HepG2 (cell line): Measurements from ENCODE around the gene MATR3. TPM values are rescaled to one million over a fixed set of nuclear protein-coding genes. Genes with fewer than 3 reads are reported as not detected.

Experiments used
- CHD2 ChIP-seq: IDR thresholded peaks from 2 replicates; pipeline ENCODE4 v1.6.1; 2011; ENCODE audit warnings: low read depth, low read length, improper control_type of control experiment
- HOXA9 ChIP-seq: sonication (generic); formaldehyde crosslinking; IDR thresholded peaks from 2 replicates; pipeline ENCODE4 v1.8.1; 2022; ENCODE audit warnings: missing genetic modification reagents, mild to moderate bottlenecking, moderate library complexity, borderline replicate concordance
- MYNN ChIP-seq: sonication (generic); formaldehyde crosslinking; IDR thresholded peaks from 2 replicates; pipeline ENCODE4 v1.4.0; 2020; ENCODE audit warnings: mild to moderate bottlenecking, low read depth, missing genetic modification reagents
- NR2C2 ChIP-seq: sonication (generic); formaldehyde crosslinking; IDR thresholded peaks from 2 replicates; pipeline ENCODE4 v1.4.0; 2020; ENCODE audit warnings: missing genetic modification reagents, mild to moderate bottlenecking, moderate library complexity, borderline replicate concordance
- REL ChIP-seq: sonication (generic); formaldehyde crosslinking; conservative IDR thresholded peaks from 2 replicates; pipeline ENCODE4 v1.8.0; 2022; ENCODE audit warnings: mild to moderate bottlenecking, missing genetic modification reagents, moderate library complexity
- SAP130 ChIP-seq: IDR thresholded peaks from 2 replicates; pipeline ENCODE4 v1.6.1; 2016; ENCODE audit warnings: low read depth
- SNRNP70 ChIP-seq: fragments of 200-400 bp; formaldehyde crosslinking; IDR thresholded peaks from 2 replicates; pipeline ENCODE4 v1.6.1; 2017; ENCODE audit warnings: mild to moderate bottlenecking, low read depth, low read length, moderate library complexity
- polyA plus RNA-seq, 8 experiments: library from polyadenylated mRNA; depleted of rRNA in 3 of 8; stranded (reverse) in 7 of 8; unstranded in 1 of 8; fragments of >200 nt; fragmentation: Illumina TruSeq in 4 of 8; extraction: Trizol in 4 of 8; gene quantifications; 2 replicates each; pipeline versions ENCODE4 v1.2.1 to v1.2.3, GENCODE V29; 2011 to 2016; ENCODE audit warnings: low read depth in 4 of 8, missing spikeins in 1 of 8, mixed read lengths in 1 of 8; ENCODE audit not compliant: insufficient read depth in 1 of 8
- total RNA-seq, 5 experiments: library from RNA; depleted of rRNA; stranded (reverse); fragments of >200 nt; fragmentation: Illumina TruSeq; extraction: Trizol; gene quantifications; 2 replicates each; pipeline ENCODE4 v1.2.3, GENCODE V29; 2016; ENCODE audit warnings: low read depth in 1 of 5
- TF ChIP-seq, protein P1 (sequence below), 2 experiments: sonication (generic) in 1 of 2; formaldehyde crosslinking in 1 of 2; IDR thresholded peaks; 2 replicates each; pipeline versions ENCODE4 v1.4.0 to v1.6.1; 2018 to 2020; ENCODE audit warnings: missing genetic modification reagents in 2 of 2, borderline replicate concordance in 1 of 2, low read depth in 1 of 2, mild to moderate bottlenecking in 1 of 2, missing biosample characterization in 1 of 2
- TF ChIP-seq, protein P2 (sequence below), 2 experiments: IDR thresholded peaks; 2 replicates each; pipeline ENCODE4 v1.6.1; 2011 to 2012; ENCODE audit warnings: low read length in 2 of 2, borderline replicate concordance in 1 of 2, low read depth in 1 of 2, mild to moderate bottlenecking in 1 of 2, moderate library complexity in 1 of 2
- TF ChIP-seq, protein P3 (sequence below): sonication (generic); formaldehyde crosslinking; IDR thresholded peaks from 2 replicates; pipeline ENCODE4 v1.9.0; 2021; ENCODE audit warnings: missing genetic modification reagents, borderline replicate concordance
- TF ChIP-seq, protein P4 (sequence below): sonication (generic); formaldehyde crosslinking; IDR thresholded peaks from 2 replicates; pipeline ENCODE4 v1.5.1; 2020; ENCODE audit warnings: mild to moderate bottlenecking, missing genetic modification reagents
- TF ChIP-seq, protein P5 (sequence below): sonication (generic); formaldehyde crosslinking; conservative IDR thresholded peaks from 2 replicates; pipeline ENCODE4 v1.8.0; 2022; ENCODE audit warnings: low read depth, missing genetic modification reagents

Gene MATR3
- total and polyA plus RNA-seq, 2 of the 13 experiments (the other 11 are each of a cell fraction or from before 2014, with no cell fraction given) = 94.2 to 341 TPM

GRCh38 chr5:139294374-139295165 is 1.0 kb downstream of the MATR3 start (continued):
- TF ChIP-seq, protein P1, sequence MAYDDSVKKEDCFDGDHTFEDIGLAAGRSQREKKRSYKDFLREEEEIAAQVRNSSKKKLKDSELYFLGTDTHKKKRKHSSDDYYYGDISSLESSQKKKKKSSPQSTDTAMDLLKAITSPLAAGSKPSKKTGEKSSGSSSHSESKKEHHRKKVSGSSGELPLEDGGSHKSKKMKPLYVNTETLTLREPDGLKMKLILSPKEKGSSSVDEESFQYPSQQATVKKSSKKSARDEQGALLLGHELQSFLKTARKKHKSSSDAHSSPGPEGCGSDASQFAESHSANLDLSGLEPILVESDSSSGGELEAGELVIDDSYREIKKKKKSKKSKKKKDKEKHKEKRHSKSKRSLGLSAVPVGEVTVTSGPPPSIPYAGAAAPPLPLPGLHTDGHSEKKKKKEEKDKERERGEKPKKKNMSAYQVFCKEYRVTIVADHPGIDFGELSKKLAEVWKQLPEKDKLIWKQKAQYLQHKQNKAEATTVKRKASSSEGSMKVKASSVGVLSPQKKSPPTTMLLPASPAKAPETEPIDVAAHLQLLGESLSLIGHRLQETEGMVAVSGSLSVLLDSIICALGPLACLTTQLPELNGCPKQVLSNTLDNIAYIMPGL (CRISPR knock-in tag; IDR thresholded peaks at IDR 0.05; ENCODE audit: borderline replicate concordance in 1 of 2, low read depth in 1 of 2) = peak; percentile 31 to 80; a peak in 3 of 4 replicates
- no peak for TF ChIP-seq MYNN (CRISPR knock-in tag)
- TF ChIP-seq REL (CRISPR knock-in tag) = no peak; the same call in 1 of the 2 replicates
- TF ChIP-seq SAP130 (CRISPR knock-in tag) = peak; percentile 56; the same call in 1 of the 2 replicates
- TF ChIP-seq NR2C2 (CRISPR knock-in tag) = no peak
- TF ChIP-seq, protein P2, sequence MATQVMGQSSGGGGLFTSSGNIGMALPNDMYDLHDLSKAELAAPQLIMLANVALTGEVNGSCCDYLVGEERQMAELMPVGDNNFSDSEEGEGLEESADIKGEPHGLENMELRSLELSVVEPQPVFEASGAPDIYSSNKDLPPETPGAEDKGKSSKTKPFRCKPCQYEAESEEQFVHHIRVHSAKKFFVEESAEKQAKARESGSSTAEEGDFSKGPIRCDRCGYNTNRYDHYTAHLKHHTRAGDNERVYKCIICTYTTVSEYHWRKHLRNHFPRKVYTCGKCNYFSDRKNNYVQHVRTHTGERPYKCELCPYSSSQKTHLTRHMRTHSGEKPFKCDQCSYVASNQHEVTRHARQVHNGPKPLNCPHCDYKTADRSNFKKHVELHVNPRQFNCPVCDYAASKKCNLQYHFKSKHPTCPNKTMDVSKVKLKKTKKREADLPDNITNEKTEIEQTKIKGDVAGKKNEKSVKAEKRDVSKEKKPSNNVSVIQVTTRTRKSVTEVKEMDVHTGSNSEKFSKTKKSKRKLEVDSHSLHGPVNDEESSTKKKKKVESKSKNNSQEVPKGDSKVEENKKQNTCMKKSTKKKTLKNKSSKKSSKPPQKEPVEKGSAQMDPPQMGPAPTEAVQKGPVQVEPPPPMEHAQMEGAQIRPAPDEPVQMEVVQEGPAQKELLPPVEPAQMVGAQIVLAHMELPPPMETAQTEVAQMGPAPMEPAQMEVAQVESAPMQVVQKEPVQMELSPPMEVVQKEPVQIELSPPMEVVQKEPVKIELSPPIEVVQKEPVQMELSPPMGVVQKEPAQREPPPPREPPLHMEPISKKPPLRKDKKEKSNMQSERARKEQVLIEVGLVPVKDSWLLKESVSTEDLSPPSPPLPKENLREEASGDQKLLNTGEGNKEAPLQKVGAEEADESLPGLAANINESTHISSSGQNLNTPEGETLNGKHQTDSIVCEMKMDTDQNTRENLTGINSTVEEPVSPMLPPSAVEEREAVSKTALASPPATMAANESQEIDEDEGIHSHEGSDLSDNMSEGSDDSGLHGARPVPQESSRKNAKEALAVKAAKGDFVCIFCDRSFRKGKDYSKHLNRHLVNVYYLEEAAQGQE (IDR thresholded peaks at IDR 0.05; ENCODE audit: borderline replicate concordance in 1 of 2, low read depth in 1 of 2, low read length in 2 of 2) = 0 out of 4 replicates have a peak, but pooled peaks of 1 of the 2 experiments have one; percentile 8
- TF ChIP-seq, protein P3, sequence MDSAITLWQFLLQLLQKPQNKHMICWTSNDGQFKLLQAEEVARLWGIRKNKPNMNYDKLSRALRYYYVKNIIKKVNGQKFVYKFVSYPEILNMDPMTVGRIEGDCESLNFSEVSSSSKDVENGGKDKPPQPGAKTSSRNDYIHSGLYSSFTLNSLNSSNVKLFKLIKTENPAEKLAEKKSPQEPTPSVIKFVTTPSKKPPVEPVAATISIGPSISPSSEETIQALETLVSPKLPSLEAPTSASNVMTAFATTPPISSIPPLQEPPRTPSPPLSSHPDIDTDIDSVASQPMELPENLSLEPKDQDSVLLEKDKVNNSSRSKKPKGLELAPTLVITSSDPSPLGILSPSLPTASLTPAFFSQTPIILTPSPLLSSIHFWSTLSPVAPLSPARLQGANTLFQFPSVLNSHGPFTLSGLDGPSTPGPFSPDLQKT (CRISPR knock-in tag) = no peak
- TF ChIP-seq HOXA9 (CRISPR knock-in tag) = 0 out of 2 replicates have a peak, but pooled peaks have one; percentile 30
- TF ChIP-seq CHD2 = peak; percentile 34; the same call in 1 of the 2 replicates
- TF ChIP-seq, protein P4, sequence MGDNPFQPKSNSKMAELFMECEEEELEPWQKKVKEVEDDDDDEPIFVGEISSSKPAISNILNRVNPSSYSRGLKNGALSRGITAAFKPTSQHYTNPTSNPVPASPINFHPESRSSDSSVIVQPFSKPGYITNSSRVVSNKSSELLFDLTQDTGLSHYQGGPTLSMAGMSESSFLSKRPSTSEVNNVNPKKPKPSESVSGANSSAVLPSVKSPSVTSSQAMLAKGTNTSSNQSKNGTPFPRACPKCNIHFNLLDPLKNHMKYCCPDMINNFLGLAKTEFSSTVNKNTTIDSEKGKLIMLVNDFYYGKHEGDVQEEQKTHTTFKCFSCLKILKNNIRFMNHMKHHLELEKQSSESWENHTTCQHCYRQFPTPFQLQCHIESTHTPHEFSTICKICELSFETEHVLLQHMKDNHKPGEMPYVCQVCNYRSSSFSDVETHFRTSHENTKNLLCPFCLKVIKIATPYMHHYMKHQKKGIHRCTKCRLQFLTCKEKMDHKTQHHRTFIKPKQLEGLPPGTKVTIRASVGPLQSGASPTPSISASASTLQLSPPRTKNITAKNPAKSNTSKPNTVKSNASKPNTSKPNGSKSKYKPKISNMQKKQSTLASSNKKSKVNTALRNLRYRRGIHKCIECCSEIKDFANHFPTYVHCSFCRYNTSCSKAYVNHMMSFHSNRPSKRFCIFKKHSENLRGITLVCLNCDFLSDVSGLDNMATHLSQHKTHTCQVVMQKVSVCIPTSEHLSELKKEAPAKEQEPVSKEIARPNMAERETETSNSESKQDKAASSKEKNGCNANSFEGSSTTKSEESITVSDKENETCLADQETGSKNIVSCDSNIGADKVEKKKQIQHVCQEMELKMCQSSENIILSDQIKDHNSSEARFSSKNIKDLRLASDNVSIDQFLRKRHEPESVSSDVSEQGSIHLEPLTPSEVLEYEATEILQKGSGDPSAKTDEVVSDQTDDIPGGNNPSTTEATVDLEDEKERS = peak; percentile 33; the same call in 1 of the 2 replicates
- TF ChIP-seq SNRNP70 = no peak
- TF ChIP-seq, protein P5, sequence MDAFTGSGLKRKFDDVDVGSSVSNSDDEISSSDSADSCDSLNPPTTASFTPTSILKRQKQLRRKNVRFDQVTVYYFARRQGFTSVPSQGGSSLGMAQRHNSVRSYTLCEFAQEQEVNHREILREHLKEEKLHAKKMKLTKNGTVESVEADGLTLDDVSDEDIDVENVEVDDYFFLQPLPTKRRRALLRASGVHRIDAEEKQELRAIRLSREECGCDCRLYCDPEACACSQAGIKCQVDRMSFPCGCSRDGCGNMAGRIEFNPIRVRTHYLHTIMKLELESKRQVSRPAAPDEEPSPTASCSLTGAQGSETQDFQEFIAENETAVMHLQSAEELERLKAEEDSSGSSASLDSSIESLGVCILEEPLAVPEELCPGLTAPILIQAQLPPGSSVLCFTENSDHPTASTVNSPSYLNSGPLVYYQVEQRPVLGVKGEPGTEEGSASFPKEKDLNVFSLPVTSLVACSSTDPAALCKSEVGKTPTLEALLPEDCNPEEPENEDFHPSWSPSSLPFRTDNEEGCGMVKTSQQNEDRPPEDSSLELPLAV (CRISPR knock-in tag) = no peak
